Jurkat, Clone E6-1 (cell line): ENCODE measurements around the gene TREML2.

Experiments
- DNase-seq: peaks from one replicate; pipeline ENCODE4 v3.0.0-alpha.2; 2011; ENCODE audit warnings: low read depth, low spot score
- H3K4me3 ChIP-seq: 2 replicates; pipeline ENCODE4 v1.5.1; 2011; ENCODE audit warnings: mild to moderate bottlenecking, low read length, control low read depth, moderate library complexity

The TREML2 gene

DNA sequence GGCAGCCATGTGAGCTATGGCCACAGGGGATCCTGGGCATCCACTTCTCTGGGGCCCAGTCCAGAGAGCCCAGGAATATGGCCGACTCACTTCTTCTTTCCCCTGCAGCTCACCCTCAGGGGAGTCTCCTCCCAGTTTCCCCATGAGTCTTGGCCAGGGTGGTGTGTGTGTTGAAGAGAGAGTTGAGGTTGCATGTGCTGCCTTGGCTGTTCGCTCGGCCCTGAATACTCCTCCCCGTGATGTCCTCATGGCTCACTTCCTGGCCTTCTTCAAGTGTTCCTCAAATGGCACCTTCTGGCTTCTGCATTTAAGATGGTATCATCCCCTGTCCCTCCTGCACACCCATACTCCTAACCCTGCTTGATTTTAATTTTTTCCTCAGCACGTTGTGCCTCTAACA lies 43.6 kb downstream of the TREML2 start:
- no peak overlapping the region for H3K4me3 ChIP-seq
- DNase-seq, result no peak

DNA sequence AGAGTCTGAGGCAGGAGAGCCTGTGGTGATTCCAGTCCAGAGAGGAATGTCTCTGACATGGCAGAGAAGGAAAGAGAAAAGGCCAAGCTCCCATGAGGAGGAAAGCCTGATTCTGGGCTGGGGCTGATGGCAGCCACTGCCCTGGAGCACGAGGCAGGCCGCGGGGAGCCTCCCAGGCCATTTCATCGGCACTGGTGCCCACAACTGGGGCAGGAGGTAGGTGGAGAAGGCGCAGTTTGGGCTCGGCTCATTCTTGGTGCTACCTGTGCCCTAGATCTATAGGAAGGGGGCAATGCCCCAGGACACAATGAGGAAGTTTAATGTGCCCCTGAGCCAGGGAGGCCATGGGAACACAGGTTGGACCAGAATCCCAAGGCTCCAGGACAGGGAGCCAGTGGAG lies 44.2 kb downstream of the TREML2 start:
- no peak overlapping the region for H3K4me3 ChIP-seq
- no peak for DNase-seq

DNA sequence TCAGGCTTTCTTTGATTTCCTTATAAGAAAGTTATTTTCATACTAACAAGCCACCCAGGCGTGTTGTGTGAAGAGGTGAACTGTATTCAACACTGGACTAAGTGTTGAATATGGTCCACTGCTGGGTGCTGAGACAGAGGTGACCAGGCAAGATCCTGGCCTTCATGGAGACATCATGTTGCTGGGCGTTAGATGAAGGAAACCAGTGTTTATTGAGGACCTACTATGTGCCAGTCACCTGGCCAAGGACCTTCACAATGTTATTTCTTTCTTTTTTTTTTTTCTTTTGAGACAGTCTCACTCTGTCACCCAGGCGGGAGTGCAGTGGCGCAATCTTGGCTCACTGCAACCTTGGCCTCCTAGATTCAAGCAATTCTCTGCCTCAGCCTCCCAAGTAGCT lies 44.9 kb downstream of the TREML2 start:
- DNase-seq, result no peak

DNA sequence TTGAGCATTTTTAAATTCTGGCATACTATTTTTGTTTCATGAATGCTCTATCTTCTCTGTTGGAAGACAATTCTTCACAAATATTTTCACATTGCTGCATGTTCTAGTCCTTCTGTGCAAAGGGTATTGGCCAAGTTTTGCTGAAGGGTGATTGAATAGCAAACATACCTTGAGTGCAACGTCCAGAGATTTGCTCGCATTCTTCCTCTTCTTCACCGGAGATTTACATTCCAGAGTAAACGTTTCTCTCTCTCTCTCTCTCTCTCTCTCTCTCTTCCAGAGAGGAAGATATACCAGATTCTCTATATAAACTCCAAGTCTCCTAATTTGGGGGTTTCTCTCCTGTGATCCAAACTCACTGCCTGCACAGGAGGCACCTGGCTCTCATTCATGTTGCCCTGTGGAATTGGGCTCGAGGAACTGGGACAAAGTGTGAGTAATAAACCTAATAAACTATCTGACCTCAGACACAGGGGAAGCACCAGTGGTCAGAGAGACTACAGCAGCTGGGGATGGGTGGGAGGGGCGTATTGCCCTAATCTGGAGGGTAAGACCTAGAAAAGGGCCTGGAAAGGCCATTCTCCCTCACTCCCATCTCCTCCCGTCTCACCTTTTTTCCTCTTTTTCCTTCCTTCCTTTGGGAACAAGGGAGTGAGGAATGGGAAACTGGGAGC lies 45.7 kb downstream of the TREML2 start:
- no peak for DNase-seq

More for the DNA sequence above, 44.9 kb downstream of the TREML2 start:
- no peak overlapping the region for H3K4me3 ChIP-seq

DNA sequence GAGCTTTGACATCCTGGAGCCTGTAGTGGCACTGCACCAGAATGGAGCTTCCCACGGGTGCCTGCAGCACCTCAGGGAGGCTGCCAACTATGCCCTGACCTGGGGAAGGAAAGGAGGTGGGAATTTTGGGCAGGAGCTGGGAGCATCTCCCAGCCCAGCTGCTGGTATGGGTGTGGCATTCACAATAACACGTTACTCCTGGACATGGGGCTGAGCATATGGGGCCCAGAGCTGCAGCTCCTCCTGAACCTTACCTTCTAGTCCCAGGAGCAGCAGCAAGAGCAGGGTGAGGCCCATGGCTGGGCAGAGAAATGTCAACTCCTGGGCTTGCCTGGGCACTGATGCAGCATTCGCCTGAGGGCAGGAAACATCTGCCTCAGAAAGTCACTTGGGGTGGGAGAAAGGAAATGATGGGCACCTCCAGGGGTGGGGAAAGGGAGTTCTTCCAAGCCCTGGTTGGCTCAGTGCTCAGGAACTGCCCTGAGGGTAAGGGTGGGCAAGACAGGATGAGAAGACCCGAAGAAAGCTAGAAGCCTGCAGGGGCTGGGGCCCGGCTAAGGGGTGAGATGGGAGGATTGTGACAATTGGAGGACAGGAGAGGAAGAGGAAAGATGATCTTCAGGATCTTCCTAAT lies 46.8 kb downstream of the TREML2 start, which contains the start of gene TREML1:
Gene TREML1, minus strand, starts transcription at position 356 of the 634 bp plus-strand sequence. Its CDS starts 59 bp downstream, at position 297.
- peak; percentile 52 for DNase-seq
- H3K4me3 ChIP-seq, result no peak within 1 kb of the TSS

More for the DNA sequence above, 45.7 kb downstream of the TREML2 start:
- no peak overlapping the region for H3K4me3 ChIP-seq

DNA sequence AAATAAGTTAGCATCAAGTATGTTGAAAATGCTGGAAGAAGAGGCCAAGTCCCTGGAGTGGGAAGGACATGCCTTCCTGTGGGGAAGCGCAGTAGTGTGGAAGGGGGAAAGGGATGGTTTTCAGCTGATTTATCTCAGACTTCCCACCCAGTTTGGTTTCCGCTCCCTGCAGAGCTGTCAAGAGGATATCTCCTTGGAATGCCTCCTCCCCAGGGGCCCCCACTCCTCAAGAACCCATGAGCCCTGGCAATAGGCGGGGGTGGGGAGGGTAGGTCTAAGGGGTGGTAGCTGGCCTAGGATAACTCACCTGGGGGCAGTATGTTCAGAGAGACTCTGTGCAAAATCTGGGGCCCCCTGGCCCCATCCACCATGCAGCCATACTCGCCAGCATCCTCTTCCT lies 47.5 kb downstream of the TREML2 start:
- H3K4me3 ChIP-seq, result no peak overlapping the region
- DNase-seq, result no peak

DNA sequence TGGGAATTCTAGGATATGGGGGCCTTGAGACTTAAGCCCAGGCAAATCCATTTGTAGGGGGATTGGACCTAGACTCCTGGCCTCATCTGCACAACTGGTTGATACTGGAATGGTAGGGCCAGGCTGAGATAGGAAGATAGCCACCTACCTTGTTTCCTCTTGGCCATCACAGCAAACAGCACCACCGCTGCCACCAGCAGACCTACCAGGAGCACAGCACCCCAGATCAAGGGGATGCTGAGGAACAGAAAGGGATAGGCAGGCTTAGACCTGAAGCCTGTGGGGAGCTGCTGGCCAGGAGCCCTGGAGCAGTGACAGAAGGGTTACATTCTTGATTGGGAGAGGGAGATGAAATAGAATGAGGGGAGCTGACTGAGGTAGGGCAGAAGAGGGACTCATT lies 50.3 kb downstream of the TREML2 start:
- DNase-seq, result no peak
- no peak overlapping the region for H3K4me3 ChIP-seq

DNA sequence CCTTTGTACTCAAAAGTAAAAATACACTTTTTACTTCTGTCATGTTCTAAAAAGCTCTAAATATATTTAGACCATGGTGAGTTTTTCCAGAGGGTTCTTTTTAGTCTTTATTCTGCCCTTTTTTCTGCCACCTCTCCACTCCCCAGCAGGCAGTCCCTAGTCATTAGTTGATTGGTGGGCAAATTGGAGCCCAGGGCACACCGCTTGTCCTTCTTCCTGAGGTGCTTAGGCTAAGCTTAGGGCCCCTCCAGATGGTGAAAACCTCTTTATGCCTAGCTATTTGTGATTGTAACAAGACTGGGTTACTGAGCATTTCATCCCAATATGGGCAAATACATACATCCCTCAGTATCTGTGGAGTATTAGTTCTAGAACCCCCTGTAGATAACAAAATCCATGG lies 53.0 kb downstream of the TREML2 start:
- DNase-seq, result no peak
- H3K4me3 ChIP-seq, result no peak overlapping the region
